Tibial artery (tissue), 4 donors: ENCODE data around the gene CELF4.

Experiments used
- DNase-seq, 2 donors: peaks; one replicate each; pipeline ENCODE4 v3.0.0-alpha.2; 2019
- H3K27ac ChIP-seq, 2 donors: fragments of 200-600 bp; sonication (generic) in 1 of 2; 1 replicate in 1 of 2; 2 replicates in 1 of 2; pipeline ENCODE4 v1.5.1; 2018 to 2019; ENCODE audit warnings: mild to moderate bottlenecking in 1 of 2
- H3K27me3 ChIP-seq, 2 donors: fragments of 200-600 bp; sonication (generic) in 1 of 2; one replicate each; pipeline versions ENCODE4 v1.5.1 to v1.6.0; 2016 to 2019
- H3K36me3 ChIP-seq, 3 donors: fragments of 200-600 bp; sonication (generic) in 2 of 3; one replicate each; pipeline ENCODE4 v1.5.1; 2016 to 2019; ENCODE audit warnings: mild to moderate bottlenecking in 2 of 3
- H3K4me1 ChIP-seq, 4 donors: fragments of 200-600 bp; sonication (generic) in 2 of 4; 1 replicate in 3 of 4; 2 replicates in 1 of 4; pipeline ENCODE4 v1.5.1; 2016 to 2019
- H3K4me3 ChIP-seq, 2 donors: fragments of 200-600 bp; sonication (generic) in 1 of 2; 1 replicate in 1 of 2; 2 replicates in 1 of 2; pipeline ENCODE4 v1.5.1; 2018 to 2019; ENCODE audit warnings: mild to moderate bottlenecking in 2 of 2
- H3K9me3 ChIP-seq, 3 donors: fragments of 200-600 bp; sonication (generic) in 1 of 3; one replicate each; pipeline ENCODE4 v1.5.1; 2016 to 2019
- CTCF ChIP-seq, 2 experiments: fragments of 200-600 bp in 1 of 2; fragments of 450-650 bp in 1 of 2; IDR thresholded peaks; one replicate each; pipeline ENCODE4 v1.5.1; 2017 to 2019; ENCODE audit warnings: antibody characterized with exemption in 2 of 2, mild to moderate bottlenecking in 1 of 2, moderate library complexity in 1 of 2
- intact Hi-C: fragments of 100-400 bp; cut with DNase I; formaldehyde crosslinking; loops from one replicate; pipeline ENCODE4 v1.15.0; 2023; ENCODE audit warnings: low total_unique reads

The CELF4 gene

GRCh38 chr18:37297106-37297505 lies 268.5 kb downstream of the CELF4 start:
- H3K27me3 ChIP-seq = no peaks in the 10 kb centered on the region
- no peak for TF ChIP-seq CTCF (IDR thresholded peaks at IDR 0.05)
- no peaks in the 10 kb centered on the region for H3K36me3 ChIP-seq
- intact Hi-C loops = no loop called here
- no peak for DNase-seq
- no peaks in the 10 kb centered on the region for H3K9me3 ChIP-seq
- no peak overlapping the region for H3K4me3 ChIP-seq
- no peak overlapping the region for H3K27ac ChIP-seq
- H3K4me1 ChIP-seq = peaks cover 0 to 16% (median 13%) of the 10 kb centered on the region in 4 donors

- no peak for TF ChIP-seq CTCF (IDR thresholded peaks at IDR 0.05)
- Histone ChIP-seq H3K27me3 (no peaks in the 10 kb centered on the region), H3K9me3 (no peaks in the 10 kb centered on the region), H3K27ac (no peak overlapping the region), H3K36me3 (no peaks in the 10 kb centered on the region), H3K4me1 (peaks cover 0 to 12% (median 11%) of the 10 kb centered on the region in 4 donors), H3K4me3 (no peak overlapping the region)
- intact Hi-C loops = no loop called here
- no peak for DNase-seq
Measured at GRCh38 chr18:37294951-37295350, 270.6 kb downstream of the CELF4 start.

GRCh38 chr18:37293359-37293758 lies 272.2 kb downstream of the CELF4 start:
- Histone ChIP-seq H3K4me3 (no peak overlapping the region), H3K36me3 (no peaks in the 10 kb centered on the region), H3K27me3 (no peaks in the 10 kb centered on the region), H3K4me1 (no peaks in the 10 kb centered on the region), H3K27ac (no peak overlapping the region), H3K9me3 (no peaks in the 10 kb centered on the region)
- no peak for DNase-seq
- TF ChIP-seq CTCF (IDR thresholded peaks at IDR 0.05) = no peak
- intact Hi-C loops = no loop called here

GRCh38 chr18:37289423-37289822 lies 276.2 kb downstream of the CELF4 start:
- H3K36me3 ChIP-seq = no peaks in the 10 kb centered on the region
- peaks cover 0 to 22% of the 10 kb centered on the region in 2 donors for H3K27me3 ChIP-seq
- intact Hi-C loops = no loop called here
- no peaks in the 10 kb centered on the region for H3K9me3 ChIP-seq
- no peak overlapping the region for H3K27ac ChIP-seq
- no peak for TF ChIP-seq CTCF (IDR thresholded peaks at IDR 0.05)
- DNase-seq = no peak
- H3K4me1 ChIP-seq = no peaks in the 10 kb centered on the region
- H3K4me3 ChIP-seq = no peak overlapping the region

- no peak for DNase-seq
- Histone ChIP-seq H3K27me3 (peaks cover 0 to 30% of the 10 kb centered on the region in 2 donors), H3K27ac (no peak overlapping the region), H3K4me1 (no peaks in the 10 kb centered on the region), H3K9me3 (no peaks in the 10 kb centered on the region), H3K4me3 (no peak overlapping the region), H3K36me3 (no peaks in the 10 kb centered on the region)
- no peak for TF ChIP-seq CTCF (IDR thresholded peaks at IDR 0.05)
- intact Hi-C loops = no loop called here
Measured at GRCh38 chr18:37287601-37288000, 278.0 kb downstream of the CELF4 start.

GRCh38 chr18:37286801-37287200 lies 278.8 kb downstream of the CELF4 start:
- no peak for TF ChIP-seq CTCF (IDR thresholded peaks at IDR 0.05)
- H3K27me3 ChIP-seq = peaks cover 0 to 35% of the 10 kb centered on the region in 2 donors
- no peaks in the 10 kb centered on the region for H3K4me1 ChIP-seq
- no peaks in the 10 kb centered on the region for H3K36me3 ChIP-seq
- no peak overlapping the region for H3K27ac ChIP-seq
- no peak overlapping the region for H3K4me3 ChIP-seq
- intact Hi-C loops = no loop called here
- H3K9me3 ChIP-seq = no peaks in the 10 kb centered on the region
- no peak for DNase-seq
